IMR-90 (cell line): ENCODE data around the gene AQP1.

Source experiments
- BHLHE40 ChIP-seq: fragments of 150-350 bp; IDR thresholded peaks from 2 replicates; pipeline ENCODE4 v1.6.1; 2016; ENCODE audit warnings: mild to moderate bottlenecking, low read depth, low read length
- CEBPB ChIP-seq: IDR thresholded peaks from 2 replicates; pipeline ENCODE4 v1.6.1; 2012; ENCODE audit warnings: low read depth, low read length, improper control_type of control experiment
- CHD1 ChIP-seq: IDR thresholded peaks from 2 replicates; pipeline ENCODE4 v1.6.1; 2012; ENCODE audit warnings: low read depth, low read length, improper control_type of control experiment
- FOS ChIP-seq: fragments of 150-350 bp; IDR thresholded peaks from 2 replicates; pipeline ENCODE4 v1.6.1; 2016; ENCODE audit warnings: low read depth, low read length
- MXI1 ChIP-seq: IDR thresholded peaks from 2 replicates; pipeline ENCODE4 v1.6.1; 2012; ENCODE audit warnings: low read depth, mild to moderate bottlenecking, low read length, moderate library complexity, borderline replicate concordance
- POLR2A ChIP-seq: IDR thresholded peaks from 2 replicates; pipeline ENCODE4 v1.6.1; 2012; ENCODE audit warnings: mild to moderate bottlenecking, low read depth, low read length
- RAD21 ChIP-seq: IDR thresholded peaks from 2 replicates; pipeline ENCODE4 v1.6.1; 2012; ENCODE audit warnings: low read length, improper control_type of control experiment
- RFX5 ChIP-seq: IDR thresholded peaks from 2 replicates; pipeline ENCODE4 v1.8.0; 2012; ENCODE audit warnings: low read depth, mild to moderate bottlenecking, low read length, moderate library complexity
- SMC3 ChIP-seq: fragments of 150-350 bp; IDR thresholded peaks from 2 replicates; pipeline ENCODE4 v1.6.1; 2016; ENCODE audit warnings: low read depth, mild to moderate bottlenecking, antibody characterized with exemption, low read length, moderate library complexity
- TF ChIP-seq, protein P1 (sequence below): conservative IDR thresholded peaks from 2 replicates; pipeline ENCODE4 v1.5.1; 2012; ENCODE audit warnings: mild to moderate bottlenecking, low read depth, low read length, improper control_type of control experiment
- TF ChIP-seq, protein P2 (sequence below): fragments of 150-350 bp; IDR thresholded peaks from 2 replicates; pipeline ENCODE4 v1.6.1; 2017; ENCODE audit warnings: mild to moderate bottlenecking, antibody characterized with exemption, low read length, low read depth

DNA sequence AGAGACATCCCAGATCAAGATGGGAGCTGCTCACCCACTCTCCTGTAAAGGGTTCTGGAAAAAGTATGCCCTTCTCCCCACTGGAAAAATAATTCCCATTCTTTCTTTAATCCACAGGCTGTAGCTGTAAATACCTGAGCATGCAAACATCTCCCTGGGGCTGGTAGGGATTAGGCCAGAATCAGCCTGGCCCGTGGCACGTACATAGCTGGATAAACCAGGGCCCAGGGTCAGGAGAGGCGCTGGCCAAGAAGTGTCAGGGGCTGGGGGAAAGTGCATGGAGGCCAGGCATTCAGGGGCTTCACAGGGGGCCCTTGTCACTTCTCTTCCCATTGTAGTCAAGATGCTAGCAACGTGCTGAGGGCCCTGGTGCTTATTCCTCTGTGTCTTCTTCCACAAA is 30.7 kb upstream of the AQP1 start:
- TF ChIP-seq, protein P1, sequence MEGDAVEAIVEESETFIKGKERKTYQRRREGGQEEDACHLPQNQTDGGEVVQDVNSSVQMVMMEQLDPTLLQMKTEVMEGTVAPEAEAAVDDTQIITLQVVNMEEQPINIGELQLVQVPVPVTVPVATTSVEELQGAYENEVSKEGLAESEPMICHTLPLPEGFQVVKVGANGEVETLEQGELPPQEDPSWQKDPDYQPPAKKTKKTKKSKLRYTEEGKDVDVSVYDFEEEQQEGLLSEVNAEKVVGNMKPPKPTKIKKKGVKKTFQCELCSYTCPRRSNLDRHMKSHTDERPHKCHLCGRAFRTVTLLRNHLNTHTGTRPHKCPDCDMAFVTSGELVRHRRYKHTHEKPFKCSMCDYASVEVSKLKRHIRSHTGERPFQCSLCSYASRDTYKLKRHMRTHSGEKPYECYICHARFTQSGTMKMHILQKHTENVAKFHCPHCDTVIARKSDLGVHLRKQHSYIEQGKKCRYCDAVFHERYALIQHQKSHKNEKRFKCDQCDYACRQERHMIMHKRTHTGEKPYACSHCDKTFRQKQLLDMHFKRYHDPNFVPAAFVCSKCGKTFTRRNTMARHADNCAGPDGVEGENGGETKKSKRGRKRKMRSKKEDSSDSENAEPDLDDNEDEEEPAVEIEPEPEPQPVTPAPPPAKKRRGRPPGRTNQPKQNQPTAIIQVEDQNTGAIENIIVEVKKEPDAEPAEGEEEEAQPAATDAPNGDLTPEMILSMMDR: no peak
- TF ChIP-seq MXI1 (no peak), POLR2A (no peak), SMC3 (no peak), FOS (no peak), RAD21 (no peak), RFX5 (no peak), CEBPB (no peak), BHLHE40 (no peak), CHD1 (no peak)
- TF ChIP-seq, protein P2, sequence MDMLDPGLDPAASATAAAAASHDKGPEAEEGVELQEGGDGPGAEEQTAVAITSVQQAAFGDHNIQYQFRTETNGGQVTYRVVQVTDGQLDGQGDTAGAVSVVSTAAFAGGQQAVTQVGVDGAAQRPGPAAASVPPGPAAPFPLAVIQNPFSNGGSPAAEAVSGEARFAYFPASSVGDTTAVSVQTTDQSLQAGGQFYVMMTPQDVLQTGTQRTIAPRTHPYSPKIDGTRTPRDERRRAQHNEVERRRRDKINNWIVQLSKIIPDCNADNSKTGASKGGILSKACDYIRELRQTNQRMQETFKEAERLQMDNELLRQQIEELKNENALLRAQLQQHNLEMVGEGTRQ: no peak
